K562 (cell line): ENCODE measurements around the gene MGST1.

ENCODE experiments used
- BACH1 ChIP-seq: fragments of 200-800 bp; sonication (Bioruptor generic); IDR thresholded peaks from 2 replicates; pipeline ENCODE4 v1.6.1; 2016; ENCODE audit warnings: missing genetic modification characterization, missing compliant biosample characterization
- CTCF ChIP-seq, 3 experiments: IDR thresholded peaks in 2 of 3; conservative IDR thresholded peaks in 1 of 3; 2 replicates each; pipeline ENCODE4 v1.5.1; 2011 to 2012; ENCODE audit warnings: low read length in 3 of 3, mild to moderate bottlenecking in 3 of 3, control low read depth in 2 of 3, improper control_type of control experiment in 1 of 3, inconsistent platforms in 1 of 3, low read depth in 1 of 3, mixed read lengths in 1 of 3, moderate library complexity in 1 of 3; ENCODE audit not compliant: insufficient read depth in 2 of 3
- EHMT2 ChIP-seq: fragments of 450-650 bp; IDR thresholded peaks from 2 replicates; pipeline ENCODE4 v1.6.1; 2018; ENCODE audit warnings: antibody characterized with exemption
- EP300 ChIP-seq: IDR thresholded peaks from 2 replicates; pipeline ENCODE4 v1.6.1; 2012; ENCODE audit warnings: low read length, improper control_type of control experiment
- FIP1L1 ChIP-seq: fragments of 200-400 bp; formaldehyde crosslinking; IDR thresholded peaks from 2 replicates; pipeline ENCODE4 v1.6.1; 2018; ENCODE audit warnings: mild to moderate bottlenecking, low read depth, low read length; ENCODE audit not compliant: poor library complexity, severe bottlenecking
- GATA2 ChIP-seq: sonication (generic); formaldehyde crosslinking; IDR thresholded peaks from 2 replicates; pipeline ENCODE4 v1.4.0; 2020; ENCODE audit warnings: mild to moderate bottlenecking, missing genetic modification reagents
- GTF2F1 ChIP-seq: IDR thresholded peaks from 2 replicates; pipeline ENCODE4 v1.6.1; 2011; ENCODE audit warnings: low read depth, low read length, improper control_type of control experiment
- IRF9 ChIP-seq: fragments of 450-650 bp; IDR thresholded peaks from 2 replicates; pipeline ENCODE4 v1.6.1; 2016; ENCODE audit warnings: missing biosample characterization, missing genetic modification characterization
- KAT8 ChIP-seq: fragments of 450-650 bp; IDR thresholded peaks from 2 replicates; pipeline ENCODE4 v1.6.1; 2016; ENCODE audit warnings: low read depth, mild to moderate bottlenecking
- LARP7 ChIP-seq: fragments of 450-650 bp; IDR thresholded peaks from 2 replicates; pipeline ENCODE4 v1.6.1; 2016
- MAZ ChIP-seq, 2 experiments: fragments of 450-650 bp in 1 of 2; sonication (generic) in 1 of 2; formaldehyde crosslinking; IDR thresholded peaks in 1 of 2; conservative IDR thresholded peaks in 1 of 2; 2 replicates each; pipeline versions ENCODE4 v1.4.0 to v1.5.0; 2020; ENCODE audit warnings: mild to moderate bottlenecking in 1 of 2, missing genetic modification reagents in 1 of 2
- PHF20 ChIP-seq: fragments of 450-650 bp; IDR thresholded peaks from 2 replicates; pipeline ENCODE4 v1.6.1; 2018; ENCODE audit not compliant: partially characterized antibody
- UBTF ChIP-seq, 2 experiments: IDR thresholded peaks; 2 replicates each; pipeline ENCODE4 v1.6.1; 2012; ENCODE audit warnings: improper control_type of control experiment in 2 of 2, low read depth in 2 of 2, low read length in 2 of 2, borderline replicate concordance in 1 of 2
- ZBTB26 ChIP-seq: fragments of 450-650 bp; formaldehyde crosslinking; IDR thresholded peaks from 2 replicates; pipeline ENCODE4 v1.4.0; 2022; ENCODE audit warnings: missing genetic modification characterization

GRCh38 chr12:16331998-16332397, 15.4 kb upstream of the MGST1 start:
- TF ChIP-seq EHMT2 (no peak), KAT8 (no peak), IRF9 (no peak), CTCF (IDR thresholded peaks at IDR 0.05 in 2 of 3, conservative IDR thresholded peaks at IDR 0.05 in 1 of 3; ENCODE audit: insufficient read depth in 2 of 3, low read depth in 1 of 3, low read length in 3 of 3) (no peak), LARP7 (no peak), UBTF (IDR thresholded peaks at IDR 0.05; ENCODE audit: borderline replicate concordance in 1 of 2, low read depth in 2 of 2, low read length in 2 of 2) (no peak), MAZ (CRISPR knock-in tag; conservative IDR thresholded peaks at IDR 0.05 in 1 of 2, IDR thresholded peaks at IDR 0.05 in 1 of 2) (no peak), BACH1 (tag) (no peak), PHF20 (no peak), ZBTB26 (no peak), GATA2 (no peak), FIP1L1 (no peak), EP300 (no peak), GTF2F1 (no peak)
